Osteoblast (primary cell): ENCODE measurements around the gene COX6A1. TPM values are rescaled to one million over a fixed set of nuclear protein-coding genes. Genes with fewer than 3 reads are reported as not detected.

Experiments
- DNase-seq: peaks from one replicate; pipeline ENCODE4 v3.0.0; 2011; ENCODE audit warnings: low spot score, mixed read lengths; ENCODE audit not compliant: insufficient read length; ENCODE audit errors: missing footprints
- H2AFZ ChIP-seq: 2 replicates; pipeline ENCODE4 v1.6.0; 2011; ENCODE audit warnings: mild to moderate bottlenecking, low read length
- H3K27ac ChIP-seq: 2 replicates; pipeline ENCODE4 v1.5.1; 2011; ENCODE audit warnings: mild to moderate bottlenecking, low read depth, low read length, moderate library complexity
- H3K27me3 ChIP-seq: 2 replicates; pipeline ENCODE4 v1.6.0; 2012; ENCODE audit warnings: mild to moderate bottlenecking, control low read depth, inconsistent platforms, low read length, moderate library complexity; ENCODE audit not compliant: insufficient read depth
- H3K36me3 ChIP-seq: 2 replicates; pipeline ENCODE4 v1.5.1; 2011; ENCODE audit warnings: mild to moderate bottlenecking, low read length, control low read depth, moderate library complexity; ENCODE audit not compliant: insufficient read depth
- H3K4me1 ChIP-seq: 2 replicates; pipeline ENCODE4 v1.5.1; 2011; ENCODE audit warnings: mild to moderate bottlenecking, low read length, control low read depth, moderate library complexity; ENCODE audit not compliant: insufficient read depth
- H3K4me2 ChIP-seq: 2 replicates; pipeline ENCODE4 v1.6.0; 2011; ENCODE audit warnings: mild to moderate bottlenecking, low read length; ENCODE audit not compliant: insufficient read depth
- H3K4me3 ChIP-seq: fragments of 200-600 bp; sonication (generic); 3 replicates; pipeline ENCODE4 v1.5.1; 2012; ENCODE audit warnings: mild to moderate bottlenecking, low read length, inconsistent platforms; ENCODE audit not compliant: insufficient read depth
- H3K79me2 ChIP-seq: 2 replicates; pipeline ENCODE4 v1.6.0; 2012; ENCODE audit warnings: mild to moderate bottlenecking, low read length, control low read depth, inconsistent platforms; ENCODE audit not compliant: insufficient read depth
- H3K9me3 ChIP-seq: 2 replicates; pipeline ENCODE4 v1.5.1; 2011; ENCODE audit warnings: low read depth, low read length, control low read depth
- H4K20me1 ChIP-seq: 2 replicates; pipeline ENCODE4 v1.6.0; 2012; ENCODE audit warnings: mild to moderate bottlenecking, low read length, control low read depth; ENCODE audit not compliant: insufficient read depth
- total RNA-seq: library from RNA; depleted of rRNA; stranded (reverse); fragments of >200 nt; gene quantifications from 2 replicates; pipeline ENCODE4 v1.2.3, GENCODE V29; 2012
- TF ChIP-seq, protein P1 (sequence below): IDR thresholded peaks from 2 replicates; pipeline ENCODE4 v1.5.1; 2011; ENCODE audit warnings: mild to moderate bottlenecking, low read depth, low read length, moderate library complexity; ENCODE audit errors: extremely low read depth

Gene COX6A1
- total RNA-seq, 1 donor = 256 TPM

DNA sequence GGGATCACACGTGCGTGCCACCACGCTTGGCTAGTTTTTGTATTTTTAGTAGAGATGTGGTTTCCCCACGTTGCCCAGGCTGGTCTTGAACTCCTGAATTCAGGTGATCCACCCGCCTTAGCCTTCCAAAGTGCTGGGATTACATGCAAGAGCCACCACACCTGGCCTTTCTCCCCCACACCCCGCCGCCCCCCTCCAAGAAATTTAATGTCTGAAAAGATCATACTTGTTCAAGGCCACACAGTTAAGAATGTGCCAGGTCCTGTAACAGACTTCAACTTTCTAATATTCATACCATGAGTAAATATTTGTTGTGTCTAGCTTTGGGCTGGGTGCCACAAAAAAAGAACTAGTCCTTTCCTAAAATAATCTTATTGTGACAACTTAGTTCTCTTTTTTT, 17.4 kb downstream of the COX6A1 start:
- Histone ChIP-seq H3K27ac (no peak overlapping the region), H3K79me2 (peaks cover 23% of the 10 kb centered on the region), H3K9me3 (no peaks in the 10 kb centered on the region)

DNA sequence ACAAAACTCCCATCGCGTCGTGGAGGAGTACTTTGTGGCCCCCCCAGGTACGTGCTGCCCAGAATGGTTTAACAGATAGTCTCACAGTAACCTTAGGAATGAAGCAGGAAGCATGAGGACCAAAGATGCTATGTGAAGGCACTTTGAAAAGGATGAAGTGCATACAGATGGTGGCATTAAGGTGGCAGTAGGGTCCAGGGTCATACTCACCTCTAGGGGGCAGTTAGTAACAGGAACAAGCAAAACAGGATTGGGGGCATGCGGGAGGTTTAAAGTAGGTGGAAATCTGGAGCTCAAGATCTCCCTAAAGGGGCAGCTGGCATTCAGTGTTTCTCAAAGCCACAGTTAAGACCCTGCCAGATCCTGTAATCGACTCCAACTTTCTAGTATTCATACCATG, 19.2 kb downstream of the COX6A1 start:
- TF ChIP-seq, protein P1, sequence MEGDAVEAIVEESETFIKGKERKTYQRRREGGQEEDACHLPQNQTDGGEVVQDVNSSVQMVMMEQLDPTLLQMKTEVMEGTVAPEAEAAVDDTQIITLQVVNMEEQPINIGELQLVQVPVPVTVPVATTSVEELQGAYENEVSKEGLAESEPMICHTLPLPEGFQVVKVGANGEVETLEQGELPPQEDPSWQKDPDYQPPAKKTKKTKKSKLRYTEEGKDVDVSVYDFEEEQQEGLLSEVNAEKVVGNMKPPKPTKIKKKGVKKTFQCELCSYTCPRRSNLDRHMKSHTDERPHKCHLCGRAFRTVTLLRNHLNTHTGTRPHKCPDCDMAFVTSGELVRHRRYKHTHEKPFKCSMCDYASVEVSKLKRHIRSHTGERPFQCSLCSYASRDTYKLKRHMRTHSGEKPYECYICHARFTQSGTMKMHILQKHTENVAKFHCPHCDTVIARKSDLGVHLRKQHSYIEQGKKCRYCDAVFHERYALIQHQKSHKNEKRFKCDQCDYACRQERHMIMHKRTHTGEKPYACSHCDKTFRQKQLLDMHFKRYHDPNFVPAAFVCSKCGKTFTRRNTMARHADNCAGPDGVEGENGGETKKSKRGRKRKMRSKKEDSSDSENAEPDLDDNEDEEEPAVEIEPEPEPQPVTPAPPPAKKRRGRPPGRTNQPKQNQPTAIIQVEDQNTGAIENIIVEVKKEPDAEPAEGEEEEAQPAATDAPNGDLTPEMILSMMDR = peak; percentile 32
- H2AFZ ChIP-seq = no peak overlapping the region
- H3K4me3 ChIP-seq = no peak overlapping the region
- H3K4me2 ChIP-seq = no peak overlapping the region
- no peaks in the 10 kb centered on the region for H3K4me1 ChIP-seq
- peaks cover 19% of the 10 kb centered on the region for H3K79me2 ChIP-seq
- no peaks in the 10 kb centered on the region for H3K27me3 ChIP-seq
- H4K20me1 ChIP-seq = peaks cover 14% of the 10 kb centered on the region
- no peak overlapping the region for H3K27ac ChIP-seq
- H3K9me3 ChIP-seq = no peaks in the 10 kb centered on the region
- no peak for DNase-seq
- H3K36me3 ChIP-seq = peaks cover 64% of the 10 kb centered on the region

More for the DNA sequence above, 17.4 kb downstream of the COX6A1 start:
- Histone ChIP-seq H3K4me1 (no peaks in the 10 kb centered on the region), H3K27me3 (no peaks in the 10 kb centered on the region), H4K20me1 (peaks cover 17% of the 10 kb centered on the region), H3K4me3 (no peak overlapping the region), H3K4me2 (no peak overlapping the region), H2AFZ (no peak overlapping the region), H3K36me3 (peaks cover 54% of the 10 kb centered on the region)
- TF ChIP-seq, protein P1 = no peak
- DNase-seq = no peak

DNA sequence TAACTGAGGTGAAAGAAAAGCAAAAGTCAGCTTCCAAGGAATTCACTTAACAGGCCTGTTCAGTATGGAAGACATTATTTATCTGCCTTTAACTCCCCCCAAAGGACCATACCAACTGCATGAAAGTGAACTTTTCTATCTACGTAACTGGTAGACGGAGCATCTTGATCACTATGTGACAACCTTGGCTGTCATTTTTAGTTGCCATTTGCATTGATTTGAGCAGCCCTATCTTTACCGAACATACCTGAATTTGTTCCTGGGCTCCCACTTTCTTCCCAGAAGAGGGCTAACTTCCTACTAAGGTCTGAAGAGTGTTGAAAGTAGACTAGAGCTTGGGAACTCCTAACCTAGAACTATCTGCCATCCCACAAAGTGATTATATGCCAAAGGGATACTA, 22.2 kb downstream of the COX6A1 start:
- Histone ChIP-seq H3K9me3 (no peaks in the 10 kb centered on the region), H4K20me1 (peaks cover 10% of the 10 kb centered on the region), H3K79me2 (peaks cover 39% of the 10 kb centered on the region), H3K27ac (no peak overlapping the region), H3K4me2 (no peak overlapping the region), H3K36me3 (peaks cover 87% of the 10 kb centered on the region), H3K4me3 (no peak overlapping the region), H2AFZ (no peak overlapping the region), H3K27me3 (no peaks in the 10 kb centered on the region), H3K4me1 (no peaks in the 10 kb centered on the region)
- TF ChIP-seq, protein P1 = no peak
- no peak for DNase-seq

DNA sequence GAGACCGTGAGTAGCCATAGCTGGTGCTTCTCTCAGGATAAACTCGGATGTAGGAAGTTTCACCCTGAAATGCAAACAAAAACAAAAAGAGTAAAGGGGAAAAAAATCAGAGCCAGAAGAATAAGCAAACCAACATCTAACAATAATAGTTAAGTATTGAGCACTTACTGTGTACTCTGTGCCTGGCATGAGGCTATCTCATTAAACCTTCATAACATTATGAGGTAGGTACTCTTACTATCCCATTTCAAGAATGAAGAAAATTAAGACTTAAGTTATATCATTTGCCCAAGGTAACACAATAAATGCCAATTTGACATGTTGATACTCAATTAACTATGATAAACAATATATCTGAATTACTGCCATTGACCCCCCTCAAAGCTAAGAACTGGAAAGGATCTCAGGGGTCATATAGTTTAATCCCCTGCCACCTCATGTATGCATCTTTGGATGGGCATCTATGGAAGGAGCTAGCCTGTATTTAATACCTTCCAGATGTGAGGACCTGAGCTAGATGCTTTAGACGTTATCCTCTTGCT, 24.3 kb downstream of the COX6A1 start:
- Histone ChIP-seq H3K27ac (no peak overlapping the region), H3K4me2 (no peak overlapping the region), H3K9me3 (no peaks in the 10 kb centered on the region), H3K79me2 (peaks cover 52% of the 10 kb centered on the region), H3K36me3 (peaks cover 87% of the 10 kb centered on the region), H2AFZ (no peak overlapping the region), H3K4me1 (no peaks in the 10 kb centered on the region), H3K4me3 (no peak overlapping the region), H3K27me3 (no peaks in the 10 kb centered on the region), H4K20me1 (peaks cover 27% of the 10 kb centered on the region)
- TF ChIP-seq, protein P1 = no peak
- no peak for DNase-seq
